ENCODE data around the gene SHROOM3.

The SHROOM3 gene

GRCh38 chr4:76800902-76801301 is 365.9 kb downstream of the SHROOM3 start:
- DNase-seq = no peak

GRCh38 chr4:76801621-76802235 is 366.7 kb downstream of the SHROOM3 start:
- no peak for DNase-seq

- DNase-seq = no peak
Measured at GRCh38 chr4:76802236-76803021, 367.4 kb downstream of the SHROOM3 start.

- no peak for DNase-seq
Measured at GRCh38 chr4:76803522-76803921, 368.5 kb downstream of the SHROOM3 start.

- no peak for DNase-seq
Measured at GRCh38 chr4:76804096-76804495, 369.1 kb downstream of the SHROOM3 start.

GRCh38 chr4:76806346-76806745 is 371.3 kb downstream of the SHROOM3 start:
- no peak for DNase-seq

- no peak for DNase-seq
Measured at GRCh38 chr4:76806757-76807156, 371.7 kb downstream of the SHROOM3 start.

GRCh38 chr4:76809594-76810305 is 374.7 kb downstream of the SHROOM3 start:
- no peak for DNase-seq

GRCh38 chr4:76811604-76812412 is 376.8 kb downstream of the SHROOM3 start:
- DNase-seq = no peak

- no peak for DNase-seq
Measured at GRCh38 chr4:76813070-76813469, 378.0 kb downstream of the SHROOM3 start.

- DNase-seq = no peak
Measured at GRCh38 chr4:76821641-76822040, 386.6 kb downstream of the SHROOM3 start.

GRCh38 chr4:76822303-76822702 is 387.3 kb downstream of the SHROOM3 start:
- DNase-seq = no peak

- DNase-seq = no peak
Measured at GRCh38 chr4:76823495-76823894, 388.5 kb downstream of the SHROOM3 start.

- DNase-seq = no peak
Measured at GRCh38 chr4:76830612-76830963, 395.6 kb downstream of the SHROOM3 start.

- DNase-seq = no peak
Measured at GRCh38 chr4:76830964-76831703, 396.1 kb downstream of the SHROOM3 start.

- DNase-seq = no peak
Measured at GRCh38 chr4:76831711-76832373, 396.8 kb downstream of the SHROOM3 start.

All from CD4-positive, alpha-beta T cell treated with Interleukin-4 for 1 hour (primary cell).